Ramos (cell line): ENCODE measurements around the gene PPDPF.

Source experiments
- in situ Hi-C: fragments of 300-500 bp; cut with MboI; formaldehyde crosslinking; loops from one replicate; pipeline ENCODE4 v1.14.3; 2022; ENCODE audit warnings: low sequenced_read_pairs; ENCODE audit not compliant: unreplicated experiment

PPDPF gene

GRCh38 chr20:63546956-63547724, 26.6 kb downstream of the PPDPF start:
- in situ Hi-C loops: no loop called here

- in situ Hi-C loops: no loop called here
These were observed 27.3 kb downstream of the PPDPF start, which contains the start of gene SRMS for GRCh38 chr20:63547725-63548480. TSS of gene SRMS (minus strand) at chr20:63547749. CDS start at chr20:63547463, 286 bp downstream.

GRCh38 chr20:63548542-63548941, 28.0 kb downstream of the PPDPF start:
- in situ Hi-C loops: no loop called here

- in situ Hi-C loops: no loop called here
These were observed 28.5 kb downstream of the PPDPF start for GRCh38 chr20:63549019-63549418.

- in situ Hi-C loops: no loop called here
These were observed 29.2 kb downstream of the PPDPF start for GRCh38 chr20:63549679-63550282.

DNA sequence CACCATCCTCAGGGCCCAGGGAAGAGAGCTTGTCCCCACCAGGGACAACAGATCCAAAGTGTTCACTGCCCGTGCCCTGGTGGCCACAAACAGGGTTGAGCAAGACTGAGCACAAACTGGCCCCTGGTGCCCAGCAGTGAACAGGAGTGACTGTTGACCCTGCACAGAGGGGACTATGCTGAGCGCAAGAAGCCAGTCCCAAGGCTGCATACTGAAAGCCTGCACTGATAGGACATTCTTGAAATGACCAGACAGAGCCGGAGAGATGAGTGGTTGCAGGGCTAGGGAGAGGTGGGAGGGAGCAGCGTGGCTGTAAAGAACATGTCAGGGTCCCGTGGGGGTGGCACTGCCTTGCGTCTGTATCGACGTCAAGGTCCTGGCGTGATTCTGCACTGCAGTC, 30.5 kb downstream of the PPDPF start:
- in situ Hi-C loops: no loop called here

- in situ Hi-C loops: no loop called here
These were observed 32.1 kb downstream of the PPDPF start for GRCh38 chr20:63552481-63553249.

DNA sequence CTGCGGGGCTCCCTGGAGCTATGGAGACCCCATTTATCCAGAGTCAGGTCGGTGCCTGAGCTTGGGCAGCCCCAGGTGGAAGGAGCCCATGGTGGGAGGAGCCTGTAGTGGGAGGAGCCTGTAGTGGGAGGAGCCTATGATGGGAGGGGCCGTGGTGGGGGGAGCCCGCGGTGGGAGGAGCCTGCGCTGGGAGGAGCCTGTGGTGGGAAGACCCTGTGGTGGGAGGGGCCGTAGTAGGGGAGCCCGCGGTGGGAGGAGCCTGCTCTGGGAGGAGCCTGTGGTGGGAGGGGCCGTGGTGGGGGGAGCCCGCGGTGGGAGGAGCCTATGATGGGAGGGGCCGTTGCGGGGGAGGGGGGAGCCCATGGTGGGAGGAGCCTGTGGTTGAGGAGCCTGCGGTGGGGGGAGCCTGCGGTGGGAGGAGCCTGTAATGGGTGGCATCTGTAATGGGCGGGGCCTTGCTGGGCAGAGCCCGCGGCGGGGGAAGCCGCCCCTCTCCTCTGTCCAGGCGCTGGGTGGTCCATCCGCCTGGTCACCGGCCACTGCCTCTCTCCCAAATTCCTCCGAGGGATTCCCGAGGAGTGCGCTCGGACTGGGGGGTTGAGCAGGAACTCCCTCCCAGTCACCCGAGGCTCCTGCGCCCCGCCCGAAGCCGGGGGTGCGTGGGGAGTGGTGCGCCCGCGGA, 32.8 kb downstream of the PPDPF start:
- in situ Hi-C loops: no loop called here

GRCh38 chr20:63553933-63554290, 33.3 kb downstream of the PPDPF start, which contains the start of gene FNDC11:
TSS of gene FNDC11 (plus strand) at chr20:63554159. CDS start at chr20:63555664, 1,505 bp downstream.
- in situ Hi-C loops: no loop called here

DNA sequence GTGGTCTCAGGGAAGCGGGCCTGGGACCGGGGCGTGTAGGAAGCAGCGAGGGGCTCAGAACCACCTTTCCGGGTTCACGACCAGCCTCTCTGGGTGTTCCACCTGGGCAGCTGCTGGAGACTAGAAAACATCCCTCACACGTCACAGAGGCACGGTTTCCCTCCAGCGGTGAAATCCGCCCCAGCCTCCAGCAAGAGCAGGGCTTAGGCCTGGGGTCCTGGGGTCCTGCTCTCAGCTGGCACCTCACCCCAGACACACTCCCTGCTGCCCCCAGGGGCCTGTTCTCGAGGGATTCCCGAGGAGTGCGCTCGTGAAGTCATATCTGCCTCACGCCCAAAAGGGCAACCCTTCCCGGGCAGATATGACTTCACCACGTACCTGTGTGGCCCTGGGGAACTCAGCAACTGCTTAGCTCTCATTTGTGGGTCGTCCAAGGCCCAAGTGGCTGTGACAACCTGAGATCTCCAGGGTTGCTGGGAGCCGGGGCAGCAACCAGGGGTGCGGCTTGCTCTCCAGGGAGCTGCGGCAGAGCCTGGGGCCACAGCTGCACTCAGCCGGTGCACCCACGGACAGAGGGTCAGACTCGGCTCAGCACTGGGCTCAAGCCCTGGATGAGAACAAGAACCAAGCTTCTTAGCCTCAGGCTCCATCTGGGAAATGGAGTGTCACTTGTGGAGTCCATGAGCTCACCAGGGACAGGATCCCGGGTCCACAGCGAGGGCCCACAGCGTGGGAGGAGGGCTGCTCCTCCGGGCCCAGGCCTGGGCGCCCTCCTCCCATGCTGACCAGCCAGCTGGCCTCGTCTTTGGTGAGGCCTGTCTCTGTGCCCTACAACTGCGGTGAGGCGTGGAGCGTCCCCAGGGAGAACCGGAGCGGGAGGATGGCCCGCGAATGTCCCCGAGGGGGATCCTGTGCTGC, 34.1 kb downstream of the PPDPF start:
- in situ Hi-C loops: loop anchor here (5.0 kb wide), 1 partner anchor 83 kb away; no protein-coding TSS in a partner anchor

DNA sequence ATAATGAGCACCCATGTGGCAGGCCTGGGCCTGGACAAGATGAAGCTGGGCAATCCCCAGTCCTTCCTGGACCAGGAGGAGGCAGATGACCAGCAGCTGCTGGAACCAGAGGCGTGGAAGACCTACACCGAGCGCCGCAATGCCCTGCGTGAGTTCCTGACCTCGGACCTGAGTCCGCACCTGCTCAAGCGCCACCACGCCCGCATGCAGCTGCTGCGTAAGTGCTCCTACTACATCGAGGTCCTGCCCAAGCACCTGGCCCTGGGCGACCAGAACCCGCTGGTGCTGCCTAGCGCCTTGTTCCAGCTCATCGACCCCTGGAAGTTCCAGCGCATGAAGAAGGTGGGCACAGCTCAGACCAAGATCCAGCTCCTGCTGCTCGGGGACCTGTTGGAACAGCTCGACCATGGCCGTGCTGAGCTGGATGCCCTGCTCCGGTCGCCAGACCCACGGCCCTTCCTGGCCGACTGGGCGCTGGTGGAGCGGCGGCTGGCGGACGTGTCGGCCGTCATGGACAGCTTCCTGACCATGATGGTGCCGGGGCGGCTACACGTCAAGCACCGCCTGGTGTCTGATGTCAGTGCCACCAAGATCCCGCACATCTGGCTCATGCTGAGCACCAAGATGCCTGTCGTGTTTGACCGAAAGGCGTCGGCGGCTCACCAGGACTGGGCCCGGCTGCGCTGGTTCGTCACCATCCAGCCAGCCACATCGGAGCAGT, 35.3 kb downstream of the PPDPF start:
- in situ Hi-C loops: loop anchor here (5.0 kb wide), 1 partner anchor 81 kb away; no protein-coding TSS in a partner anchor

GRCh38 chr20:63556873-63557478, 36.4 kb downstream of the PPDPF start:
- in situ Hi-C loops: loop anchor here (5.0 kb wide), 1 partner anchor 80 kb away; no protein-coding TSS in a partner anchor

- in situ Hi-C loops: loop anchor here (5.0 kb wide), 1 partner anchor 80 kb away; no protein-coding TSS in a partner anchor
These were observed 36.9 kb downstream of the PPDPF start for GRCh38 chr20:63557481-63557891.

- in situ Hi-C loops: loop anchor here (5.0 kb wide), 1 partner anchor 78 kb away; no protein-coding TSS in a partner anchor
These were observed 38.4 kb downstream of the PPDPF start for GRCh38 chr20:63558804-63559484.

DNA sequence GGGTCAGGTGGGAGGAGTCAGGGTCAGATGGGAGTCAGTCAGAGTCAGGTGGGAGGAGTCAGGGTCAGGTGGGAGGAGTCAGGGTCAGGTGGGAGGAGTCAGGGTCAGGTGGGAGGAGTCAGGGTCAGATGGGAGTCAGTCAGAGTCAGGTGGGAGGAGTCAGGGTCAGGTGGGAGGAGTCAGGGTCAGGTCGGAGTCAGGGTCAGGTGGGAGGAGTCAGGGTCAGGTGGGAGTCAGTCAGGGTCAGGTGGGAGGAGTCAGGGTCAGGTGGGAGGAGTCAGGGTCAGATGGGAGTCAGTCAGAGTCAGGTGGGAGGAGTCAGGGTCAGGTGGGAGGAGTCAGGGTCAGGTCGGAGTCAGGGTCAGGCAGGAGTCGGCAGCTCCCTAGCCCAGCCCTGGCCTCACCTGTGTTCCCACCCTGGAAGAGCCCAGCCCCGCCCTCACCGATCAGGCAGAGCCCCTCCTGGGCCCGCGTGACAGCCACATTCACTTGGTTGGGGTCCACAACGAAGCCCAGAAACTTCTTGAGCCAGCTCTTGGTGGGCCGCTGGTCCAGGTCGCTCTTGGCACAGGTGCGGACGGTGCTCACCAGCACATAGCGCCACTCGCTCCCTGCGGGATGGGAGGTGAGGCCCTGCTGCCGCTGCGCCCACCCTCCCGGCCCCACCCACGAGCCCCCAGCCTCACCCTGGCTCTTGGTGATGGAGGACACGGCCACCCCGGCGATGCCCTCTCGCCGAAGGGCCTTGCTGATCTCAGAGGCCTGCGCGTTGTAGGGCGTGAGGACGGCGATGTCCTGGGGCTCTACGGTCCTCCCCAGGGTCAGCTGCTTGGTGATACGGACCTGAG, 39.1 kb downstream of the PPDPF start:
- in situ Hi-C loops: loop anchor here (5.0 kb wide), 1 partner anchor 78 kb away; no protein-coding TSS in a partner anchor

DNA sequence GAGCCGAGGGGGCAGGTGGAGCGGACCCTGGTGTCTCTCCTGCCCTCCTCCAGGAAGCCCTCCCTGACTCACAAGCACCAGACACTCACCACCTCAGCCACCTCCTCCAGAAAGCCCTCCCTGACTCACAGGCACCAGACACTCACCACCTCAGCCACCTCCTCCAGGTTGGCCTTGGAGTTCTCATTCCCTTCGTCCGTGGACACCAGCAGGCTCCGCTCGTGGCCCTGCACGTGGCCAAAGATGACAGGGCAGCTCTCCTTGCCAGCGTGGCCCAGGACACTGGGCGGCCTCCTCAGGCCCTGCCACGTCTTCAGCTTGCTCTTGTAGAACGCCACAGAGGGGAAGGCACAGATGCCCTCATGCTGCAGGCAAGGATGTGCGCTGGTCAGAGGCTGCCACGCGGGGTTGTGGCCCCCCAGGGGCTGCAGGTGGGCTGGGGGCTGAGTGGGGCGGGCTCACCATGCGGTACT, 39.8 kb downstream of the PPDPF start:
- in situ Hi-C loops: no loop called here
